DOHH2 (cell line): ENCODE measurements around the gene C1QA.

Experiments
- H3F3A ChIP-seq: fragments of 200-600 bp; sonication (generic), shearing (Covaris generic); 2 replicates; pipeline ENCODE4 v1.6.0; 2016; ENCODE audit warnings: antibody characterized with exemption, mild to moderate bottlenecking; ENCODE audit not compliant: control insufficient read depth, insufficient read depth
- H3K27ac ChIP-seq: fragments of 200-600 bp; sonication (generic); 2 replicates; pipeline ENCODE4 v1.5.1; 2014; ENCODE audit warnings: low read depth, mild to moderate bottlenecking, low read length, moderate library complexity
- H3K27me3 ChIP-seq: fragments of 200-600 bp; sonication (generic); 2 replicates; pipeline ENCODE4 v1.6.1; 2014; ENCODE audit warnings: mild to moderate bottlenecking, low read length, mixed read lengths; ENCODE audit not compliant: control insufficient read depth
- H3K36me3 ChIP-seq: fragments of 200-600 bp; sonication (generic); 2 replicates; pipeline ENCODE4 v1.6.1; 2014; ENCODE audit warnings: mild to moderate bottlenecking, low read length, moderate library complexity, mixed read lengths; ENCODE audit not compliant: control insufficient read depth
- H3K4me1 ChIP-seq: fragments of 200-600 bp; sonication (generic); 2 replicates; pipeline ENCODE4 v1.6.1; 2014; ENCODE audit warnings: mild to moderate bottlenecking, low read length, mixed read lengths; ENCODE audit not compliant: control insufficient read depth
- H3K4me2 ChIP-seq: fragments of 200-600 bp; sonication (generic); 2 replicates; pipeline ENCODE4 v1.6.0; 2014; ENCODE audit warnings: mild to moderate bottlenecking, low read length, moderate library complexity
- H3K4me3 ChIP-seq: fragments of 200-600 bp; sonication (generic); 2 replicates; pipeline ENCODE4 v1.5.1; 2014; ENCODE audit warnings: mild to moderate bottlenecking, low read length, mixed read lengths
- H3K79me2 ChIP-seq: fragments of 200-600 bp; sonication (generic); 2 replicates; pipeline ENCODE4 v1.6.1; 2014; ENCODE audit warnings: mild to moderate bottlenecking, low read length, mixed read lengths; ENCODE audit not compliant: control insufficient read depth
- H3K9me2 ChIP-seq: fragments of 200-600 bp; sonication (generic); replicated peaks from 2 replicates; pipeline ENCODE4 v1.6.1; 2014; ENCODE audit warnings: mild to moderate bottlenecking, low read length, mixed read lengths; ENCODE audit not compliant: control insufficient read depth
- H3K9me3 ChIP-seq: fragments of 200-600 bp; sonication (generic); 2 replicates; pipeline ENCODE4 v1.6.1; 2014; ENCODE audit warnings: antibody characterized with exemption, low read length, mixed read lengths; ENCODE audit not compliant: control insufficient read depth, insufficient read depth
- H4K20me1 ChIP-seq: fragments of 200-600 bp; sonication (generic); 2 replicates; pipeline ENCODE4 v1.6.0; 2014; ENCODE audit warnings: low read depth, mild to moderate bottlenecking, antibody characterized with exemption, low read length, moderate library complexity; ENCODE audit not compliant: control insufficient read depth, insufficient read depth
- CTCF ChIP-seq: fragments of 200-600 bp; sonication (generic); IDR thresholded peaks from one replicate; pipeline ENCODE4 v1.5.1; 2014; ENCODE audit warnings: antibody characterized with exemption, mild to moderate bottlenecking, low read depth, low read length; ENCODE audit not compliant: poor library complexity, severe bottlenecking
- EZH2phosphoT487 ChIP-seq: fragments of 200-600 bp; sonication (generic); IDR thresholded peaks from 2 replicates; pipeline ENCODE4 v1.6.1; 2017; ENCODE audit warnings: borderline replicate concordance, mild to moderate bottlenecking, antibody characterized with exemption, low read length, moderate library complexity, mixed read lengths

Gene C1QA

GRCh38 chr1:22652881-22653316, 16.5 kb downstream of the C1QA start, which contains the start of gene C1QB:
C1QB (plus strand) TSS chr1:22653236; CDS start chr1:22659463, 6,227 bp downstream.
- Histone ChIP-seq H3K79me2 (no peaks in the 10 kb centered on the region), H3K4me2 (no peak within 1 kb of the TSS), H3K27ac (no peak within 1 kb of the TSS), H3F3A (no peaks in the 10 kb centered on the region), H3K36me3 (no peaks in the 10 kb centered on the region), H4K20me1 (no peaks in the 10 kb centered on the region), H3K9me3 (no peaks in the 10 kb centered on the region), H3K9me2 (no peaks in the 10 kb centered on the region), H3K4me3 (no peak within 1 kb of the TSS), H3K4me1 (no peaks in the 10 kb centered on the region), H3K27me3 (no peaks in the 10 kb centered on the region)
- no peak for TF ChIP-seq EZH2phosphoT487
- no peak for TF ChIP-seq CTCF

- no peaks in the 10 kb centered on the region for H3K9me2 ChIP-seq
- no peak for TF ChIP-seq CTCF
- TF ChIP-seq EZH2phosphoT487, result no peak
- no peak overlapping the region for H3K4me3 ChIP-seq
- no peaks in the 10 kb centered on the region for H3K4me1 ChIP-seq
- H3K36me3 ChIP-seq, result no peaks in the 10 kb centered on the region
- no peak overlapping the region for H3K27ac ChIP-seq
- no peaks in the 10 kb centered on the region for H3K9me3 ChIP-seq
- H3K79me2 ChIP-seq, result no peaks in the 10 kb centered on the region
- H3K4me2 ChIP-seq, result no peak overlapping the region
- H3F3A ChIP-seq, result no peaks in the 10 kb centered on the region
- H3K27me3 ChIP-seq, result no peaks in the 10 kb centered on the region
- H4K20me1 ChIP-seq, result no peaks in the 10 kb centered on the region
Observed at GRCh38 chr1:22654692-22655091, 18.3 kb downstream of the C1QA start.

GRCh38 chr1:22658385-22659163, 22.1 kb downstream of the C1QA start:
- Histone ChIP-seq H3K79me2 (no peaks in the 10 kb centered on the region), H3K4me1 (no peaks in the 10 kb centered on the region), H3K4me3 (no peak overlapping the region), H3K27me3 (no peaks in the 10 kb centered on the region), H3K9me3 (no peaks in the 10 kb centered on the region), H3K36me3 (no peaks in the 10 kb centered on the region), H3K4me2 (no peak overlapping the region), H4K20me1 (no peaks in the 10 kb centered on the region), H3K9me2 (no peaks in the 10 kb centered on the region), H3F3A (no peaks in the 10 kb centered on the region), H3K27ac (no peak overlapping the region)
- TF ChIP-seq CTCF, result peak; percentile 52
- TF ChIP-seq EZH2phosphoT487, result no peak
